ENCODE results near the gene TNFSF11. TPM values are rescaled to one million over a fixed set of nuclear protein-coding genes. Genes with fewer than 3 reads are reported as not detected.
A peak's percentile ranks its signal among the peaks of the same experiment; 100 is the strongest.

The TNFSF11 gene
- total and polyA plus RNA-seq, 8 donors, result 0.13 to 0.55 TPM; not detected in 6

GRCh38 chr13:42574435-42575311 lies 721 bp downstream of the TNFSF11 start:
- peak in 1 of 2 donors; percentile 36 for DNase-seq
- no peaks in the 10 kb centered on the region for H3K36me3 ChIP-seq

GRCh38 chr13:42575938-42576337 lies 2.0 kb downstream of the TNFSF11 start:
- Histone ChIP-seq H3K36me3 (no peaks in the 10 kb centered on the region), H3K9me3 (peaks cover 0 to 6% (median 0%) of the 10 kb centered on the region in 4 donors), H3K27ac (no peak overlapping the region), H3K4me3 (no peak overlapping the region), H3K4me1 (peaks cover 3 to 16% (median 13%) of the 10 kb centered on the region in 4 donors), H3K27me3 (peaks cover 6 to 67% (median 23%) of the 10 kb centered on the region in 3 donors)
- WGBS, 5 donors, result 71 to 82% (median 80%) methylated on average over 7 of the region's 7 CpGs
- TF ChIP-seq EP300 (IDR thresholded peaks at IDR 0.05) (no peak), POLR2AphosphoS5 (IDR thresholded peaks at IDR 0.05) (no peak), CTCF (IDR thresholded peaks at IDR 0.05) (no peak), POLR2A (IDR thresholded peaks at IDR 0.05) (no peak)
- intact Hi-C loops (cut with DNase I; ENCODE audit: low total_unique reads), result no loop called here
- DNase-seq, result no peak

More at GRCh38 chr13:42574435-42575311, 721 bp downstream of the TNFSF11 start:
- Histone ChIP-seq H3K9me3 (peaks cover 0 to 6% (median 0%) of the 10 kb centered on the region in 4 donors), H3K27me3 (peaks cover 6 to 67% (median 23%) of the 10 kb centered on the region in 3 donors), H3K27ac (no peak overlapping the region), H3K4me3 (peak overlapping the region; percentile 26 to 55 (median 38)), H3K4me1 (peaks cover 3 to 16% (median 13%) of the 10 kb centered on the region in 4 donors)
- TF ChIP-seq CTCF (IDR thresholded peaks at IDR 0.05), result no peak
- WGBS, 5 donors, result 2 to 4% (median 2%) methylated on average over 30 to 51 of the region's 51 CpGs
- intact Hi-C loops (cut with DNase I; ENCODE audit: low total_unique reads), result no loop called here

GRCh38 chr13:42577538-42577937 lies 3.6 kb downstream of the TNFSF11 start:
- peaks cover 3 to 16% (median 13%) of the 10 kb centered on the region in 4 donors for H3K4me1 ChIP-seq
- intact Hi-C loops (cut with DNase I; ENCODE audit: low total_unique reads), result no loop called here
- DNase-seq, result no peak
- peaks cover 6 to 59% (median 23%) of the 10 kb centered on the region in 3 donors for H3K27me3 ChIP-seq
- no peak overlapping the region for H3K27ac ChIP-seq
- WGBS, 5 donors, result 32 to 55% (median 45%) methylated on average over 4 of the region's 4 CpGs
- H3K9me3 ChIP-seq, result no peaks in the 10 kb centered on the region
- H3K36me3 ChIP-seq, result no peaks in the 10 kb centered on the region
- no peak overlapping the region for H3K4me3 ChIP-seq
- TF ChIP-seq CTCF (IDR thresholded peaks at IDR 0.05), result no peak
- TF ChIP-seq EP300 (IDR thresholded peaks at IDR 0.05), result no peak
- TF ChIP-seq POLR2AphosphoS5 (IDR thresholded peaks at IDR 0.05), result no peak
- no peak for TF ChIP-seq POLR2A (IDR thresholded peaks at IDR 0.05)

- Histone ChIP-seq H3K36me3 (no peaks in the 10 kb centered on the region), H3K27ac (no peak overlapping the region), H3K9me3 (no peaks in the 10 kb centered on the region), H3K4me3 (no peak overlapping the region), H3K4me1 (no peaks in the 10 kb centered on the region), H3K27me3 (peaks cover 0 to 32% (median 0%) of the 10 kb centered on the region in 3 donors)
- intact Hi-C loops (cut with DNase I; ENCODE audit: low total_unique reads), result no loop called here
- WGBS, 5 donors, result 68 to 76% (median 69%) methylated on average over 6 of the region's 6 CpGs
- no peak for DNase-seq
- TF ChIP-seq CTCF (IDR thresholded peaks at IDR 0.05) (no peak), POLR2AphosphoS5 (IDR thresholded peaks at IDR 0.05) (no peak), POLR2A (IDR thresholded peaks at IDR 0.05) (no peak), EP300 (IDR thresholded peaks at IDR 0.05) (no peak)
Measured at GRCh38 chr13:42580644-42581043, 6.7 kb downstream of the TNFSF11 start.
